Peyer's patch (tissue), 4 donors: ENCODE data around the gene LAPTM5.

Source experiments
- CTCF ChIP-seq, 6 experiments: fragments of 450-650 bp in 4 of 6; fragments of 200-600 bp in 2 of 6; sonication (generic) in 1 of 6; IDR thresholded peaks; one replicate each; pipeline ENCODE4 v1.5.1; 2017 to 2019; ENCODE audit warnings: antibody characterized with exemption in 6 of 6, mild to moderate bottlenecking in 3 of 6, moderate library complexity in 1 of 6
- POLR2A ChIP-seq, 2 donors: fragments of 450-650 bp; IDR thresholded peaks; one replicate each; pipeline ENCODE4 v1.5.1; 2017; ENCODE audit warnings: antibody characterized with exemption in 2 of 2, mild to moderate bottlenecking in 2 of 2, moderate library complexity in 2 of 2

DNA sequence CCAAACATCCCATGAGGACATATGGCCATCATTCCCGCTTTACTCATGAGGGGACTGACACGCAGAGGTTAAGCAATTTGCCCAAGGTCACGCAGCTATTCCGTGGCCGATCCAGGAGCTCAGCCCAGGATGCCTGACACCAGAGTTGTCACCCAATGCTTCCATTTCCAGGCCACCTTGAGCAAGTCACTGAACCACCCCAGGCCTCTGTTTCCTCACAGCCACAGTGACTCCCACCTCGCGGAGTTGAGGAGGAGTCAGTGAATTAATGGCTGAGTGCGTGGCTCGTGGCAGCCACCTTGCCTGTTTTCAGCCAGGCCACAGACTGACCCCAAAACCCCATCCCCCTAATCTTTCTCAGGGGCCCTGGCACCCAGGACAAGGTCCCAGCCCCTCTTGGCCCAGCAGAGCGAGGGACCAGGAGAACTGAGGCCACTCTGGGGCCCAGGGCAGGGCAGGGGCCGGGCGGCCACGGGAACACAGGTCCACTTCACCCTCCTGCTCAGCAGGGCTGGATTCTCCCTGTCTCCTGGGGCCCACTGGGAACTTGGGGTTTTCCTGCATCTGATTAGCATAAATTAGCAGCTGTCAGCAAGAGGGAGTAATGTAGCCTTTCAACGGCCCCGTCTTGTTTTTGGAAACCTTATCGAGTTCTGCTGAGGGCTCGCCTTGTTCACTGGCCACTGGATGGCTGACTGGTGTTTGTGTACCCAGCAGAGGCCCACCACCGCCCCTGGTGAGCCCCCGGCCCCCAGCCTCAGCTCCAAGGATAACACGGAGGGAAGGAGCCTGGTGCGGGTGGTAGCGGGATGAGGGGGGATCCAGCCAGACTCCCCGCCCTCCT, 19.7 kb upstream of the LAPTM5 start:
- no peak for TF ChIP-seq CTCF (IDR thresholded peaks at IDR 0.05)
- no peak for TF ChIP-seq POLR2A (IDR thresholded peaks at IDR 0.05)
